Osteoblast (primary cell): ENCODE results near the gene DNAJC1. TPM values are rescaled to one million over a fixed set of nuclear protein-coding genes. Genes with fewer than 3 reads are reported as not detected.

Experiments
- DNase-seq: peaks from one replicate; pipeline ENCODE4 v3.0.0; 2011; ENCODE audit warnings: low spot score, mixed read lengths; ENCODE audit not compliant: insufficient read length; ENCODE audit errors: missing footprints
- H2AFZ ChIP-seq: 2 replicates; pipeline ENCODE4 v1.6.0; 2011; ENCODE audit warnings: mild to moderate bottlenecking, low read length
- H3K27ac ChIP-seq: 2 replicates; pipeline ENCODE4 v1.5.1; 2011; ENCODE audit warnings: mild to moderate bottlenecking, low read depth, low read length, moderate library complexity
- H3K27me3 ChIP-seq: 2 replicates; pipeline ENCODE4 v1.6.0; 2012; ENCODE audit warnings: mild to moderate bottlenecking, control low read depth, inconsistent platforms, low read length, moderate library complexity; ENCODE audit not compliant: insufficient read depth
- H3K36me3 ChIP-seq: 2 replicates; pipeline ENCODE4 v1.5.1; 2011; ENCODE audit warnings: mild to moderate bottlenecking, low read length, control low read depth, moderate library complexity; ENCODE audit not compliant: insufficient read depth
- H3K4me1 ChIP-seq: 2 replicates; pipeline ENCODE4 v1.5.1; 2011; ENCODE audit warnings: mild to moderate bottlenecking, low read length, control low read depth, moderate library complexity; ENCODE audit not compliant: insufficient read depth
- H3K4me2 ChIP-seq: 2 replicates; pipeline ENCODE4 v1.6.0; 2011; ENCODE audit warnings: mild to moderate bottlenecking, low read length; ENCODE audit not compliant: insufficient read depth
- H3K4me3 ChIP-seq: fragments of 200-600 bp; sonication (generic); 3 replicates; pipeline ENCODE4 v1.5.1; 2012; ENCODE audit warnings: mild to moderate bottlenecking, low read length, inconsistent platforms; ENCODE audit not compliant: insufficient read depth
- H3K79me2 ChIP-seq: 2 replicates; pipeline ENCODE4 v1.6.0; 2012; ENCODE audit warnings: mild to moderate bottlenecking, low read length, control low read depth, inconsistent platforms; ENCODE audit not compliant: insufficient read depth
- H3K9me3 ChIP-seq: 2 replicates; pipeline ENCODE4 v1.5.1; 2011; ENCODE audit warnings: low read depth, low read length, control low read depth
- H4K20me1 ChIP-seq: 2 replicates; pipeline ENCODE4 v1.6.0; 2012; ENCODE audit warnings: mild to moderate bottlenecking, low read length, control low read depth; ENCODE audit not compliant: insufficient read depth
- CTCF ChIP-seq: IDR thresholded peaks from 2 replicates; pipeline ENCODE4 v1.5.1; 2011; ENCODE audit warnings: mild to moderate bottlenecking, low read depth, low read length, moderate library complexity; ENCODE audit errors: extremely low read depth
- small RNA-seq: library from RNA; depleted of rRNA; stranded (forward); fragments of <200 nt; gene quantifications from one replicate; pipeline ENCODE3, GENCODE V24; 2012
- total RNA-seq: library from RNA; depleted of rRNA; stranded (reverse); fragments of >200 nt; gene quantifications from 2 replicates; pipeline ENCODE4 v1.2.3, GENCODE V29; 2012

Gene DNAJC1
- total RNA-seq, 1 donor, result 83.2 TPM

- Histone ChIP-seq H3K4me1 (no peaks in the 10 kb centered on the region), H4K20me1 (peaks cover 34% of the 10 kb centered on the region), H3K9me3 (no peaks in the 10 kb centered on the region), H3K4me2 (no peak overlapping the region), H3K27ac (no peak overlapping the region), H3K36me3 (peaks cover 6% of the 10 kb centered on the region), H3K4me3 (no peak overlapping the region), H3K79me2 (peaks cover 65% of the 10 kb centered on the region), H2AFZ (no peak overlapping the region), H3K27me3 (no peaks in the 10 kb centered on the region)
- no peak for DNase-seq
- no peak for TF ChIP-seq CTCF
These were observed 296.0 kb downstream of the DNAJC1 start for GRCh38 chr10:21707498-21707897.

Small RNAs within 50 kb of the gene (small RNA-seq; reads per million reads assigned to genes)
- gene RN7SKP219, result not detected
- gene RN7SKP37, result not detected

Other genes with a start within 250 kb of the DNAJC1 start
- gene EBLN1, start 214.3 kb upstream of the DNAJC1 start, total RNA-seq, result not detected in 2 replicates